GM18505 (cell line): ENCODE measurements around the gene HCFC2.

ENCODE experiments used
- ATAC-seq: cut with Tn5 transposase; IDR thresholded peaks from one replicate; pipeline ENCODE4 v1.9.1; 2021; ENCODE audit not compliant: unreplicated experiment
- POLR2A ChIP-seq: IDR thresholded peaks from 4 replicates; pipeline ENCODE4 v1.6.1; 2011; ENCODE audit warnings: borderline replicate concordance; ENCODE audit not compliant: insufficient read depth, insufficient read length; ENCODE audit errors: extremely low read depth

The HCFC2 gene

DNA sequence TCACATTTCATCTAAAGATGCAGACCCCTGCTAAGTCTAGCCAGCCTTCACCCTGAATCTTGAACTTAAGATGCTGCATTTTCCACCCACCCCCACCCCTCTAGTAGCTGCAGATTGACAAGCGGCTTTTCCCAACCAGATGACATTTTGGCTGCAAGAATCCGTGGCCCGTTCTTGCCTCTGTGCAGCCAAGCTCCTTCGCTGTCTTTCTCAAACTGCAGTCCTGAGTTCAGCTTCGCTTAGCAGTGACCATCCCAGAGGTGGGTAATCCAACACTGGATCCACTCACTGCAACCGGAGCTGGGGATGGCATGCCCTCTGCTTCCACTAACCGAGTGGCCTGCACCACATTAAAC is 74.4 kb downstream of the HCFC2 start:
- no peak for ATAC-seq
- TF ChIP-seq POLR2A, result no peak

DNA sequence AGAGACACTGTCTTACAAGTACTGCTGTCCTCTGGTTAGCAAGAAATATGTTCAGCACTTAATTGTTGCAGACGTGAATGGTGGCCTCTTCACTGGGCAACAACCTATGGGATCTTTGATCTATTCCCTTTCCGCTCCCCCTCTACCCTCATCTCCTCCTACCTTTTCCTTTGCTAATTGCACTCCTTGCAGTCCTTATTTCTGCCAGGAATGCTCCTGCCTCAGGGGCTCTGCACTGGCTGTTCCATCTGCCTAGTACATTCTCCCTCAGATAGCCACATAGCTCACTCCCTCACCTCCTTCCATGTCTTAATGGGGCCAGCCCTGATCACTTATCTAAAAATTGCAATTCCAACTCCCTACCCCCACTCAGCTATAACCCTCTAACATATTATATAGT is 78.2 kb downstream of the HCFC2 start:
- no peak for ATAC-seq
- no peak for TF ChIP-seq POLR2A

DNA sequence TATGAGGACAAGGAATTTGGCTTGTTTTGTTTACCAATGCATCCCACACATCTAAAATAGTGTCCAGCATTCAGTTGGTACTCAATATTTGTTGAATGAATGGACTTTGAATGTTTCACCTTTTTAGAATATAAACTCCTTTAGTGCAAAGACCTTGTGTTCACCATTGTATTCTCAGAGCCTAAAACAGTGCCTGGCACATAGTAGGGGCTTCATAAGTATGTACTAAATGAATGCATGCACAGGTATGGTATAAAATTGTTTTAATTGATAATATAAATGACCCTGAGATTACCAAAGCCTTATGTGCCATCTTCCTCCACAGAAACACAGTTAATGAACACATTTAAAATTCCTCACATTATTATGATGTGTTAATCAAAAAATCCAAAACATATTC is 78.7 kb downstream of the HCFC2 start:
- ATAC-seq, result no peak
- no peak for TF ChIP-seq POLR2A

DNA sequence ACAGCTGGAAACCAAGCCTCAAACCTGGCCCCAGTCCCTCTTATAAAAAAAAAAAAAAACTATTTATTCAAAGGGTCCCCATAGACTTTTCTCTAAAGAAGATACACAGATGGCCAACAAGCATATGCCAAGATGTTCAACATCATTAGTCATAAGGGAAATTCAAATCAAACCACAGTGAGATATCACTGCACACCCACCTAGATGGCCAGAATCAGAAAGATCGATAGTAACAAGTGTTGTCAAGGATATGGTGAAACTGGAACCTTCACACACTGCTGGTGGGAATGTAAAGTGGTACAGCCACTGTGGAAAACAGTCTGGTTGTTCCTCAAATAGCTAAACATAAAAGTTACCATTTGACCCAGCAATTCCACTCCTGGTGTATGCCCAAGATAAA is 79.6 kb downstream of the HCFC2 start:
- no peak for ATAC-seq
- no peak for TF ChIP-seq POLR2A

GRCh38 chr12:104147346-104147745 is 83.0 kb downstream of the HCFC2 start:
- ATAC-seq, result no peak
- no peak for TF ChIP-seq POLR2A

DNA sequence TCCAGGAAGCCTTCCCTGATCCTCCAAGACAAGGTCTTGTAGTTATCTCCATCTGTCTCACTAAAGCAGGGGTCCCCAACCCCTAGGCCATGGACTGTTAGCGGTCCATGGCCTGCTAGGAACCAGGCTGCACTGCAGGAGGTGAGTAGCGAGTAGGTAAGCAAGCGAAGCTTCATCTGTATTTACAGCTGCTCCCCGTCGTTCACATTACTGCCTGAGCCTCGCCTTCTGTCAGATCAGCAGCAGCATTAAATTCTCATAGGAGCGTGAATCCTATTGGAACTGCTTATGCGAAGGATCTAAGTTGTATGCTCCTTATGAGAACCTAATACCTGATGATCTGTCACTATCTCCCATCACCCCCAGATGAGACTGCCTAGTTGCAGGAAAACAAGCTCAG is 86.1 kb downstream of the HCFC2 start:
- no peak for TF ChIP-seq POLR2A
- ATAC-seq, result no peak

DNA sequence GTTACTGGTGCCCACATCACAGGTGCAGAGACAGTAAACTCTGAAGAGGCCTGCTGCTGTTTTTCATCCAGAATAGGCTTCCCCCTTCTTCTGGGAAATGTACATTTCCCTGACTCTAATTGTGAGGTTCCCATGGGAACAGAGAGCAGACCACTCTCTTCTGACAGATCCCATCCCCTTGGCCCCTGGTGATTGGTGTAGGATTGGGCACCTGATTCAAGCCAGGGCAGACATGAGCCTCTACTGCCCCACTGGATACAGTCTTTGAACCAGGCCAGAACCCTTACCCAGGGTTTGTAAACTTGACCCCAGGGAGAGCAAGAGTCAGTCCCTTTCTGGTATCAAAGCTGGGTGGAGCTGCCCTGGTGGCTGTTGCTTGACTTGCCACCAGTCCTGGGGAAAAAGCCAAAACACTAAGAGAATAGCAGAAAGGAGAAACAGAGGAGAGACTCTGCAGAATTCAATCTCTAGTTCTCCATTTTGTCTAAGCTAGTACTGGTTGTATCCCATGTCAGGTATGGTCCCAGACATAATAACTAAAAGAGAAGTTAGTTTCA is 88.4 kb downstream of the HCFC2 start:
- ATAC-seq, result no peak
- no peak for TF ChIP-seq POLR2A

- ATAC-seq, result no peak
These were observed 90.0 kb downstream of the HCFC2 start for GRCh38 chr12:104154286-104154685.

GRCh38 chr12:104154806-104155205 is 90.5 kb downstream of the HCFC2 start:
- no peak for TF ChIP-seq POLR2A
- ATAC-seq, result no peak

More at GRCh38 chr12:104154286-104154685, 90.0 kb downstream of the HCFC2 start:
- no peak for TF ChIP-seq POLR2A
